Keratinocyte (primary cell): ENCODE data around the gene ZNF142.

ENCODE experiments used
- EZH2 ChIP-seq: IDR thresholded peaks from one replicate; pipeline ENCODE4 v1.6.1; 2012; ENCODE audit warnings: inconsistent platforms, mild to moderate bottlenecking, low read length, moderate library complexity
- TF ChIP-seq, protein P1 (sequence below), 3 experiments: IDR thresholded peaks in 1 of 3; conservative IDR thresholded peaks in 1 of 3; optimal IDR thresholded peaks in 1 of 3; 2 replicates in 2 of 3; 3 replicates in 1 of 3; pipeline versions ENCODE3 to v1.5.1; 2011; ENCODE audit warnings: low read length in 3 of 3, mild to moderate bottlenecking in 3 of 3, moderate library complexity in 2 of 3, control low read depth in 1 of 3, inconsistent platforms in 1 of 3; ENCODE audit not compliant: insufficient read depth in 2 of 3; ENCODE audit errors: extremely low read depth in 1 of 3

DNA sequence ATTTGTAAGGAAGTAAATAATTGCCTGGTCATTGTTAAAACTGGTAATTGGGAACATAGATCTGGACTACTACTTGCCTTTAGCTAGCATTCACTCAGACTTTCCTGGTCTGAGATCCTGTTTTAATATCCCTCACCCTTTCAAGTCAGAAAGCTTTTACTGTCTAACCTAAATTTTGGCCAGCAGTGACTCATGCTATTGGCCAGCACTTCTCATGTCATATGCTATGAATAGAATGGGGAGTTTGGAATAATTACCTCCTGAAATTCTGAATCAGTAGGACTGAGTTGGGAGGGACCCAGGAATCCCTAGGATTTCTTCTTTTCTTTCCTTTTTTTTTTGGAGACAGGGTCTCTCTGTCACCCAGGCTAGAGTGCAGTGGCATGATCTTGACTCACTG is 31.8 kb upstream of the ZNF142 start:
- TF ChIP-seq, protein P1, sequence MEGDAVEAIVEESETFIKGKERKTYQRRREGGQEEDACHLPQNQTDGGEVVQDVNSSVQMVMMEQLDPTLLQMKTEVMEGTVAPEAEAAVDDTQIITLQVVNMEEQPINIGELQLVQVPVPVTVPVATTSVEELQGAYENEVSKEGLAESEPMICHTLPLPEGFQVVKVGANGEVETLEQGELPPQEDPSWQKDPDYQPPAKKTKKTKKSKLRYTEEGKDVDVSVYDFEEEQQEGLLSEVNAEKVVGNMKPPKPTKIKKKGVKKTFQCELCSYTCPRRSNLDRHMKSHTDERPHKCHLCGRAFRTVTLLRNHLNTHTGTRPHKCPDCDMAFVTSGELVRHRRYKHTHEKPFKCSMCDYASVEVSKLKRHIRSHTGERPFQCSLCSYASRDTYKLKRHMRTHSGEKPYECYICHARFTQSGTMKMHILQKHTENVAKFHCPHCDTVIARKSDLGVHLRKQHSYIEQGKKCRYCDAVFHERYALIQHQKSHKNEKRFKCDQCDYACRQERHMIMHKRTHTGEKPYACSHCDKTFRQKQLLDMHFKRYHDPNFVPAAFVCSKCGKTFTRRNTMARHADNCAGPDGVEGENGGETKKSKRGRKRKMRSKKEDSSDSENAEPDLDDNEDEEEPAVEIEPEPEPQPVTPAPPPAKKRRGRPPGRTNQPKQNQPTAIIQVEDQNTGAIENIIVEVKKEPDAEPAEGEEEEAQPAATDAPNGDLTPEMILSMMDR (optimal IDR thresholded peaks at IDR 0.05 in 1 of 3, IDR thresholded peaks at IDR 0.05 in 1 of 3, conservative IDR thresholded peaks at IDR 0.05 in 1 of 3; ENCODE audit: extremely low read depth in 1 of 3, insufficient read depth in 2 of 3, low read length in 3 of 3) = no peak
- TF ChIP-seq EZH2 = no peak
